B cell (primary cell): ENCODE data around the gene RNF126.
"Not testable (repeated sequence)": the region's sequence is repeated elsewhere in the genome, so short reads cannot be mapped to it uniquely, and the experiment has no call there.

Experiments
- EZH2 ChIP-seq: IDR thresholded peaks from 2 replicates; pipeline ENCODE4 v1.6.1; 2012; ENCODE audit warnings: borderline replicate concordance, low read depth, mild to moderate bottlenecking, moderate library complexity, low read length; ENCODE audit not compliant: insufficient read depth, poor library complexity, severe bottlenecking
- TF ChIP-seq, protein P1 (sequence below): fragments of 200-600 bp; IDR thresholded peaks from one replicate; pipeline ENCODE4 v1.8.0; 2022; ENCODE audit warnings: antibody characterized with exemption, mild to moderate bottlenecking

DNA sequence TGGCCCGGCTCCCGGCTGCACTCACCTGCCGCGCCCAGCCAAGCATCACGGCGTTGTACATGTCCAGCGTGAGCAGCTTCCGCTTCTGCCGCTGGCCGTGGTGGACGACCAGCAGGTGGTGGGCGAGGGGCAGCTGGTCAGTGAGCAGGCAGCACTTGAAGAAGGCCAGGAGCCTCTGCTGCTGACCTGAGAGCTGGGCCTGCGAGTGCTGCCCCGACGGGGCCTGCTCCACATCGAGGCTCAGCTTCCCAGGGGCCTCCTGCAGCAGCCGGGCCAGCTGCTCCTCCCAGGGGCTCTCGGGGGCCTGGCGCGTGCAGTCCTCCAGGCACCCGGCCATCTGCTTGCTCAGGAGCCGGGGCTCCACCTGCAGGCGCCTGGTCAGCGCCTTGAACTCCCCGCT lies 33.5 kb downstream of the RNF126 start:
- TF ChIP-seq, protein P1, sequence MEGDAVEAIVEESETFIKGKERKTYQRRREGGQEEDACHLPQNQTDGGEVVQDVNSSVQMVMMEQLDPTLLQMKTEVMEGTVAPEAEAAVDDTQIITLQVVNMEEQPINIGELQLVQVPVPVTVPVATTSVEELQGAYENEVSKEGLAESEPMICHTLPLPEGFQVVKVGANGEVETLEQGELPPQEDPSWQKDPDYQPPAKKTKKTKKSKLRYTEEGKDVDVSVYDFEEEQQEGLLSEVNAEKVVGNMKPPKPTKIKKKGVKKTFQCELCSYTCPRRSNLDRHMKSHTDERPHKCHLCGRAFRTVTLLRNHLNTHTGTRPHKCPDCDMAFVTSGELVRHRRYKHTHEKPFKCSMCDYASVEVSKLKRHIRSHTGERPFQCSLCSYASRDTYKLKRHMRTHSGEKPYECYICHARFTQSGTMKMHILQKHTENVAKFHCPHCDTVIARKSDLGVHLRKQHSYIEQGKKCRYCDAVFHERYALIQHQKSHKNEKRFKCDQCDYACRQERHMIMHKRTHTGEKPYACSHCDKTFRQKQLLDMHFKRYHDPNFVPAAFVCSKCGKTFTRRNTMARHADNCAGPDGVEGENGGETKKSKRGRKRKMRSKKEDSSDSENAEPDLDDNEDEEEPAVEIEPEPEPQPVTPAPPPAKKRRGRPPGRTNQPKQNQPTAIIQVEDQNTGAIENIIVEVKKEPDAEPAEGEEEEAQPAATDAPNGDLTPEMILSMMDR, result not testable (repeated sequence)
- not testable (repeated sequence) for TF ChIP-seq EZH2
